ENCODE measurements around the gene REL.

Gene REL

DNA sequence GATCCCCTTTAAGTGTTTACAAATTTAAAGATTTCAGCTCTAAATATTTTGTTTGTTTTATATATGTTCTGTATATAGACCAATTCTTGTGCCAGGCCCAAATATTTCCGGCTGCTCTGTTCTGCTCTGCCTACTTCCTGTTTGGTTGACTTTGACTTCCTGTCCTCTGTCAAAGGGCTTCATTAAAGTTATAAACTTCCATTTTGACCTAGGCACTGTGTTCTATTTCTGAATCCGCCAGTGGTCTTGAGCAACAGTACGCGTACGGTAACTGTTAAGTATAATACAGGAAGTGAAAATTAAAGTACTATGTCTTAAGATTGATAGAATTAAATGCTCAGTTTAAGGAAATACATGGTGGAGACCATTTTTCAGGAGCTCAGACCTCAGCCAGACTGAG, 13.5 kb upstream of the REL start:
- H3K79me2 ChIP-seq (ENCODE audit: insufficient read depth, low read length): no peaks in the 10 kb centered on the region
- H3K4me2 ChIP-seq (ENCODE audit: low read depth, low read length, poor library complexity, severe bottlenecking): peak overlapping the region; percentile 72
- peaks cover 6% of the 10 kb centered on the region for H3K36me3 ChIP-seq (ENCODE audit: low read length)
- peak overlapping the region; percentile 46 for H3K9ac ChIP-seq (ENCODE audit: low read length)
- H3F3A ChIP-seq (ENCODE audit: insufficient read depth): peaks cover 58% of the 10 kb centered on the region
- no peaks in the 10 kb centered on the region for H3K9me2 ChIP-seq (replicated peaks; ENCODE audit: insufficient read depth, low read length)
- H3K9me3 ChIP-seq (ENCODE audit: insufficient read depth, low read length): no peaks in the 10 kb centered on the region
- no peaks in the 10 kb centered on the region for H4K20me1 ChIP-seq (ENCODE audit: low read depth, low read length)
- TF ChIP-seq, protein P1, sequence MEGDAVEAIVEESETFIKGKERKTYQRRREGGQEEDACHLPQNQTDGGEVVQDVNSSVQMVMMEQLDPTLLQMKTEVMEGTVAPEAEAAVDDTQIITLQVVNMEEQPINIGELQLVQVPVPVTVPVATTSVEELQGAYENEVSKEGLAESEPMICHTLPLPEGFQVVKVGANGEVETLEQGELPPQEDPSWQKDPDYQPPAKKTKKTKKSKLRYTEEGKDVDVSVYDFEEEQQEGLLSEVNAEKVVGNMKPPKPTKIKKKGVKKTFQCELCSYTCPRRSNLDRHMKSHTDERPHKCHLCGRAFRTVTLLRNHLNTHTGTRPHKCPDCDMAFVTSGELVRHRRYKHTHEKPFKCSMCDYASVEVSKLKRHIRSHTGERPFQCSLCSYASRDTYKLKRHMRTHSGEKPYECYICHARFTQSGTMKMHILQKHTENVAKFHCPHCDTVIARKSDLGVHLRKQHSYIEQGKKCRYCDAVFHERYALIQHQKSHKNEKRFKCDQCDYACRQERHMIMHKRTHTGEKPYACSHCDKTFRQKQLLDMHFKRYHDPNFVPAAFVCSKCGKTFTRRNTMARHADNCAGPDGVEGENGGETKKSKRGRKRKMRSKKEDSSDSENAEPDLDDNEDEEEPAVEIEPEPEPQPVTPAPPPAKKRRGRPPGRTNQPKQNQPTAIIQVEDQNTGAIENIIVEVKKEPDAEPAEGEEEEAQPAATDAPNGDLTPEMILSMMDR (IDR thresholded peaks at IDR 0.05; ENCODE audit: insufficient read depth, low read length, poor library complexity, severe bottlenecking): no peak
- no peak for TF ChIP-seq EZH2phosphoT487 (conservative IDR thresholded peaks at IDR 0.05; ENCODE audit: low read length)
- H3K27ac ChIP-seq (ENCODE audit: low read depth, low read length): peak overlapping the region; percentile 98
- peak overlapping the region; percentile 1 for H2AFZ ChIP-seq (ENCODE audit: low read depth, low read length, severe bottlenecking)
- H3K27me3 ChIP-seq (ENCODE audit: low read length): no peaks in the 10 kb centered on the region
- H3K4me3 ChIP-seq (ENCODE audit: insufficient read depth, low read length, poor library complexity, severe bottlenecking): peak overlapping the region; percentile 28

DNA sequence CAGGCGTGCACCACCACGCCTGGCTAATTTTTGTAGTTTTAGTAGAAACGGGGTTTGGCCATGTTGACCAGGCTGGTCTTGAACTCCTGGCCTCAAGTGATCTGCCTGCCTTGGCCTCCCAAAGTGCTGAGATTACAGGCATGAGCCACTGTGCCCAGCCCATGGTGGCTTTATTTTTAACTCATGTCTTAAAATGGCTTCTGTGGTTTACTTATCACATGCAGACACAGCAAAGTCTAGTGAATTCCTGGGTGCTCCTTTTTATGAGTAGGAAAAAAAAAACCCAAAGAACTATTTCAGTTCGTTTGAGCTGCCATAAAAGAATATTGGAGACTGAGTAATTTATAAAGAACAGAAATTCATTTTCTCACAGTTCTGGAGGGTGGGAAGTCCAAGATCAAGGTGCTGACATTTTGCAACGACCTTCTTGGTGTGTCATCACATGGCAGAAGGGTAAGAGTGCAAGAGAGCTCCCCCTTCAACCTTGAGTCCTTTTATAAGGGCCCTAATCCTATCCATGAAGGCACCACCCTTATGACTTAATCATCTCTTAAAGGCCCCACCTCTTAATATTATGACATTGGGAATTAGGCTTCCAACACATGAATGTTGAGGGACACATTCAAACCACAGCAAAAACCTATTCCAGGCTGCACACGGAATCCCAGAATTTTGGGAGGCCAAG, 12.6 kb upstream of the REL start:
- no peaks in the 10 kb centered on the region for H3K27me3 ChIP-seq (ENCODE audit: low read length)
- H3K27ac ChIP-seq (ENCODE audit: low read depth, low read length): peak overlapping the region; percentile 98
- no peaks in the 10 kb centered on the region for H4K20me1 ChIP-seq (ENCODE audit: low read depth, low read length)
- peak overlapping the region; percentile 72 for H3K4me2 ChIP-seq (ENCODE audit: low read depth, low read length, poor library complexity, severe bottlenecking)
- H3K4me3 ChIP-seq (ENCODE audit: insufficient read depth, low read length, poor library complexity, severe bottlenecking): peak overlapping the region; percentile 28
- H3F3A ChIP-seq (ENCODE audit: insufficient read depth): peaks cover 65% of the 10 kb centered on the region
- no peaks in the 10 kb centered on the region for H3K79me2 ChIP-seq (ENCODE audit: insufficient read depth, low read length)
- no peaks in the 10 kb centered on the region for H3K9me2 ChIP-seq (replicated peaks; ENCODE audit: insufficient read depth, low read length)
- no peaks in the 10 kb centered on the region for H3K9me3 ChIP-seq (ENCODE audit: insufficient read depth, low read length)
- peaks cover 6% of the 10 kb centered on the region for H3K36me3 ChIP-seq (ENCODE audit: low read length)
- H3K9ac ChIP-seq (ENCODE audit: low read length): peak overlapping the region; percentile 46
- H2AFZ ChIP-seq (ENCODE audit: low read depth, low read length, severe bottlenecking): no peak overlapping the region
- TF ChIP-seq, protein P1 (IDR thresholded peaks at IDR 0.05; ENCODE audit: insufficient read depth, low read length, poor library complexity, severe bottlenecking): no peak
- no peak for TF ChIP-seq EZH2phosphoT487 (conservative IDR thresholded peaks at IDR 0.05; ENCODE audit: low read length)

DNA sequence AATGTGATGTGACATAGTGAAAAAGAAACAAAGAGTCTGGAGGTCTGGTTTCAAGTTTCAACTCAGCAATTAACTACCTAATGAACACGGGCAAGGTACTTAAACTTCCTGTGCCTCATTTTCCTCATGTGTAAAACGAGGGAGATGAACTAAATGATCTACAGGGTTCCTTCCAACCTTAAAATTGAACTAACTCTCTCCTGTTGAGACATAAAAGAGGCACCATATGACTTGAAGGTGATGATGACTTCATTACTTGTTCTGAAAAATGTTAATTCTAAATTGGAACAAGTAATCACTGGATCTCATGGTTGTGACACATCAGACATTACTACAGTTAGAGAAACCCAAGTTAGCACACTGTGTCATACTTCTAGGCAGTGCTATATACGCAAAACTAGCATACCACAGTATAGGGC, 8.9 kb upstream of the REL start:
- TF ChIP-seq, protein P1 (IDR thresholded peaks at IDR 0.05; ENCODE audit: insufficient read depth, low read length, poor library complexity, severe bottlenecking): no peak
- TF ChIP-seq EZH2phosphoT487 (conservative IDR thresholded peaks at IDR 0.05; ENCODE audit: low read length): no peak
- no peaks in the 10 kb centered on the region for H3K36me3 ChIP-seq (ENCODE audit: low read length)
- no peaks in the 10 kb centered on the region for H3K27me3 ChIP-seq (ENCODE audit: low read length)
- no peaks in the 10 kb centered on the region for H3K79me2 ChIP-seq (ENCODE audit: insufficient read depth, low read length)
- no peak overlapping the region for H3K4me3 ChIP-seq (ENCODE audit: insufficient read depth, low read length, poor library complexity, severe bottlenecking)
- H3K9ac ChIP-seq (ENCODE audit: low read length): peak overlapping the region; percentile 24
- peak overlapping the region; percentile 81 for H2AFZ ChIP-seq (ENCODE audit: low read depth, low read length, severe bottlenecking)
- H3K27ac ChIP-seq (ENCODE audit: low read depth, low read length): peak overlapping the region; percentile 98
- H3K4me2 ChIP-seq (ENCODE audit: low read depth, low read length, poor library complexity, severe bottlenecking): peak overlapping the region; percentile 47
- peaks cover 84% of the 10 kb centered on the region for H3F3A ChIP-seq (ENCODE audit: insufficient read depth)
- no peaks in the 10 kb centered on the region for H4K20me1 ChIP-seq (ENCODE audit: low read depth, low read length)
- H3K9me3 ChIP-seq (ENCODE audit: insufficient read depth, low read length): no peaks in the 10 kb centered on the region
- no peaks in the 10 kb centered on the region for H3K9me2 ChIP-seq (replicated peaks; ENCODE audit: insufficient read depth, low read length)
